ENCODE measurements around the gene GAREM1. TPM values are rescaled to one million over a fixed set of nuclear protein-coding genes. Genes with fewer than 3 reads are reported as not detected.
"Not testable (repeated sequence)": the region's sequence is repeated elsewhere in the genome, so short reads cannot be mapped to it uniquely, and the experiment has no call there.

GAREM1 gene
- total RNA-seq, 1 experiment from 2014 or later = 5.1 TPM

DNA sequence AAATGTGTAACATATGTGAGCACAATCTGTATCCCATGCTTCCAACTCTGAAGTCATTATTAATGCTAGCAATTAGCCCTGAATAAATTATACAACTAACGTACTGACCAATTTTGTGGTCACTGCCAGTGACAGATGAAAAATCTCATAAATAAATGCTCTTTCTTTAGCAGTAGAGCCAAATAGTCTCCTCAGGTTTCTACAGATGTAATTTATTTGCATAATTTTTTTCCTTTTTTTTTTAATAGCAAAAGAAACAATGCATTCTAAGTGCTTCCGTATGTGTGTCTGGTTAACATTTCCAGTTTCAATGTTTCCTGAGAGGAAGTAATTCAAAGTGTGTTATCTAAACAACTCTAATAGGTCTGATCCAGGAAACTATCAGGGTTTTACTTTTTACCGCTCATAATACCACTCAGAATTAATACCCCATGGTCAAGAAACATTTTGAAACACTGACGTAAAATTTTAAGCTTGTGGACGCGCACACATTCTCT is 172.5 kb downstream of the GAREM1 start:
- H3K27ac ChIP-seq = no peak overlapping the region
- no peaks in the 10 kb centered on the region for H3K27me3 ChIP-seq
- no peak for DNase-seq
- no peaks in the 10 kb centered on the region for H3K9me3 ChIP-seq (replicated peaks)
- H3K36me3 ChIP-seq = no peaks in the 10 kb centered on the region
- H3K4me1 ChIP-seq = no peaks in the 10 kb centered on the region
- no peak overlapping the region for H3K4me3 ChIP-seq

DNA sequence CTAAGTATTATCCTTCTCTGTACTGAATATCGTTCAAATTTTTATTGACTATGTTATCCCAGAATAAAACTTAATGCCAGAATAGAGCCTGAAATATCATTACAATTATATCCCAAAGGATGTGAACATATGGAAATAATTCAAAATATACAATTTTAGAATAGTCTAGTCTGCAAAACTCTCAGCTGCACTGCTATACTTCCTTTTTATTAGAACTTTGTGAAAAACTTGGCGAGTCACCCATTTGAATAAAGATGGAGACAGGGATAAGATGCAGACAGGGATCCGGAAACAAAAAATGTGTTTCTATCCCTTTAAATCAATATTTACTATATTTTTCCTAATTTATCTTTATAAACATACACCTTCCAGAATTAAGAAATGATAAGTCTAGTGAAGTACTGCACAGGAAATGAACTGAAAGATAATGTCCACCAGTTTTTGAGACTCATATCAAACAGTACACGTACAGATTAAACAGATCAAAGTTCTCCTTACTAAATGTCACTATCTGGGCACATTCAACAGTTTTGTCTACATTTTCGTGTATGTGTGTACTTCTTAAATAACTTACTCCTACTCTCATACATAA is 173.0 kb downstream of the GAREM1 start:
- no peaks in the 10 kb centered on the region for H3K9me3 ChIP-seq (replicated peaks)
- no peaks in the 10 kb centered on the region for H3K36me3 ChIP-seq
- H3K27ac ChIP-seq = no peak overlapping the region
- no peaks in the 10 kb centered on the region for H3K4me1 ChIP-seq
- DNase-seq = no peak
- no peak overlapping the region for H3K4me3 ChIP-seq
- H3K27me3 ChIP-seq = no peaks in the 10 kb centered on the region

DNA sequence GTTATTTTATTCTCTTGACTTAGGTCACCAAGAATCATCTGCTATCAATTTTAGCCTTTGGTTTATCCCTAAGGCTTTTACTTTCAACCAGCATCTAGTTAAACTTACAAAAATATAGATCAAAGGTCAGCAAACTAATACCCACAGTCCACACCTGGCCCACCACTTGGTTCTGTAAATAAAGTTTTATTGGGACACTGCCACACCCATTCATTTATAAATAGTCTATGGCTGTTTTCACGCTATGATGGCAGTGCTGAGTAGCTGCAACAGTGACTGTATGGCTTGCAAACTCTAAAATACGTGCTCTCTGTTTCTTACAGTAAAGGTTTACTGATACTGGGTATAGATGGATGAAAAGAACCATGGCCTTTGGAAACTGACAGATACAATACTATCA is 173.8 kb downstream of the GAREM1 start:
- Histone ChIP-seq H3K27ac (no peak overlapping the region), H3K36me3 (no peaks in the 10 kb centered on the region), H3K9me3 (replicated peaks) (no peaks in the 10 kb centered on the region), H3K4me3 (no peak overlapping the region), H3K27me3 (no peaks in the 10 kb centered on the region), H3K4me1 (no peaks in the 10 kb centered on the region)
- no peak for DNase-seq

DNA sequence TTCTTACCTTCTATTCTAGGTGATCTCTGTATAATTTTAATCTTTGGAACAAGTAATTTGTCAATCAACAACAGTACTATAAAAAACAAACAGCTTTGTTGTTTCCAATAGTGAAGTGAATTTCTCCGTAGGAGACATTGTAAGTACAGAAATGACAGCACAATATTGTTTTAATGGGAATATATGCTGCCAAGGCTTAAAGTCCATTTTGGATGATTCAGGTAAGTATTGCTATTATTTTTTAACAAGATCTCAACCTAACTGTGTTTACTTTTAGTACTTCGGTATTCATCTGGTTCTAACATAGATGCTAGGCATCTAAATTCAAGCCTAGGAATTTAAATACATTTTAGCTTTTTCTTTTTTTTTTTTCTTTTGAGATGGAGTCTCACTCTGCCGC is 175.1 kb downstream of the GAREM1 start:
- no peaks in the 10 kb centered on the region for H3K27me3 ChIP-seq
- H3K4me1 ChIP-seq = no peaks in the 10 kb centered on the region
- H3K27ac ChIP-seq = no peak overlapping the region
- no peak for DNase-seq
- no peak overlapping the region for H3K4me3 ChIP-seq
- H3K9me3 ChIP-seq (replicated peaks) = no peaks in the 10 kb centered on the region
- H3K36me3 ChIP-seq = no peaks in the 10 kb centered on the region

DNA sequence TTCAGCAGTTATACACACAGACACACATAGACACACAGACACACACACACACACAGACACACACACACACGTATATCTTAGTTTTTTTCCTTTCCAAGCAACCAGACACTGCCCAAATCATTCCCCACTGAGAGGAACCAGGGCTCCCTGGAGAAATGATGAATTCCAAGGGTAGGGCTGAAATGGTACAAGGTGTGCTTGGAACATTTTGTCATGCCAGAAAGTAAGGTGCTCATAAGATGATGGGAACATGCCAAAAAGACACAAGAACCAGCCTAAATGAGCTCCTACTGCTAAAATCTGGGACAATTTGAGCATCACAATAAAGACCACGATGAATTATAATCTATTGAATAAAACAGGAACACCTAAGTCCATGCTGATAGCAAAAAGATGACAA is 177.6 kb downstream of the GAREM1 start:
- Histone ChIP-seq H3K27me3 (no peaks in the 10 kb centered on the region), H3K4me1 (no peaks in the 10 kb centered on the region), H3K4me3 (no peak overlapping the region), H3K27ac (no peak overlapping the region), H3K9me3 (replicated peaks) (no peaks in the 10 kb centered on the region), H3K36me3 (no peaks in the 10 kb centered on the region)
- no peak for DNase-seq

DNA sequence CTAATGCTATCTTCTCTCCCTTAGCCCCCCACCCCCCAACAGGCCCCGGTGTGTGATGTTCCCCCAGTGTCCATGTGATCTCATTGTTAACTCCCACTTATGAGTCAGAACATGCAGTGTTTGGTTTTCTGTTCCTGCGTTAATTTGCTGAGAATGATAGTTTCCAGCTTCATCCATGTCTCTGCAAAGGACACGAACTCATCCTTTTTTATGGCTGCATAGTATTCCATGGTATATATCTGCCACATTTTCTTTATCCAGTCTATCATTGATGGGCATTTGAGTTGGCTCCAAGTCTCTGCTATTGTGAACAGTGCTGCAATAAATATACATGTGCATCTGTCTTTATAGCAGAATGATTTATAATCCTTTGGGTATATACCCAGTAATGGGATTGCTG is 179.1 kb downstream of the GAREM1 start:
- not testable (repeated sequence) for H3K27me3 ChIP-seq; H3K9me3 ChIP-seq (replicated peaks); H3K4me1 ChIP-seq; DNase-seq; H3K27ac ChIP-seq; H3K4me3 ChIP-seq; H3K36me3 ChIP-seq

DNA sequence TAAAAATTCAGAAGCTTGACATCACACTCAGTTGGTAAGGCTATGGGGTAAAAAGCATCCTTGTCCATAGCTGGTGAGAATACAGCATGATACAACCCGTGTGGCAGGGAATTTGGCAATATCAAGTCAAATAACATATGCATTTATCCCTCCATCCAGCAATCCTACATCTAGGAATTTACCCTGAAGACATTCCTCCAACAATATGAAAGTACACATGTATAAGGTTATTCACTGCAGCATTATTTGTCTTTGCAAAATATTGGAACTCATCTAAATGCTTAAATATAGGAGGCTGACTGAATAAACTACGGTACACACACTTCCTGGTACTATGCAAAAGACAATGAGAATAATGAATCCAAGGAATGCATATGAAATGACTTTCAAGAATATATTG is 179.9 kb downstream of the GAREM1 start:
- Histone ChIP-seq H3K27me3 (no peaks in the 10 kb centered on the region), H3K27ac (no peak overlapping the region), H3K4me3 (no peak overlapping the region), H3K9me3 (replicated peaks) (no peaks in the 10 kb centered on the region), H3K36me3 (no peaks in the 10 kb centered on the region), H3K4me1 (no peaks in the 10 kb centered on the region)
- DNase-seq = no peak

DNA sequence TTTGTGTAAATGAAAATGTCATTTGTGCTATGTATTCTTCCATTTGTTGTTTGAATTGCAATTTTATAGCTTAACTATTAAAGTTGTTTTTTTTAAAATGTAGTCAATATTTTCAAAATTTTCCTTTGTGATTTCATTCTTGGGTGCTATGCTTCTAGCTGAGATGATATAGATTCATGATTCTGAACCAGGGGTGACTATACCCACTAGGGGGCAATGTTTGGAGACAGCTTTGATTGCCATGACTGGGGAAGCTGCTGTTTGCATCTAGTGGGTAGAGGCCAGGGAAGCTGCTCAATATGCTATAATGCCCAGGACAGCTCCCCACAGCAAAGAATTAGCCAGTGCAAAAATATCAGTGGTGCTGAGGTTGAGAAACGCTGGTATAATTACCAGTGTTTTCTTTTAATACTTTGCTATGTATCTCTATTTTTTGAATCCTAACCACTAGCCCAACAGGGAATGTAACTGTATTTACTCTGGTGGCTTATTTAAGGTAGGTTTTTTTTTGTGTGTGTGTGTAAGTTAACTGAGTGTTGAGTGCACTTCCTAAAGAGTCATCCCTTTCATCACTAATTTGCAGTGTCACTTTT is 181.1 kb downstream of the GAREM1 start:
- Histone ChIP-seq H3K4me1 (no peaks in the 10 kb centered on the region), H3K27ac (no peak overlapping the region), H3K36me3 (no peaks in the 10 kb centered on the region), H3K4me3 (no peak overlapping the region), H3K9me3 (replicated peaks) (no peaks in the 10 kb centered on the region), H3K27me3 (no peaks in the 10 kb centered on the region)
- peak; percentile 36 to 76 for DNase-seq

DNA sequence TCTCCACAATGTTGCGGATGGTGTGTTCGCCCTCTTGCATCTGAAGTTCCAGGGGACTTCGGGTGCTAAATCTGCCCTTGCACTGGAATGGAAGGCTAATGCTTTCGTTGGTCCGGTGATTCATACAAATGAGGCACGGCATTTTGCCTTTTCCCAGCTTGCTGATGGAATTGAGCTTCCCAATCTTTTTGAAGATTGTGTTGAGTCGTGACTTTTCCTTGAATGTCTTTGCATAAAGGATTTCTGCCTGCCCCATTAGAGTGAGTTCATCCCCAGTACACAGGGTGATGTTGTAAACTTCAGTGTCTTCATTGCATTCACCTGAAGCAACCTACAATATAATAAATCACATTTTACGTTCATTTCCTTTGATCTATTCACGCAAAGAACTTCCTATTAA is 182.8 kb downstream of the GAREM1 start:
- H3K27me3 ChIP-seq = no peaks in the 10 kb centered on the region
- no peaks in the 10 kb centered on the region for H3K9me3 ChIP-seq (replicated peaks)
- H3K4me3 ChIP-seq = no peak overlapping the region
- no peaks in the 10 kb centered on the region for H3K4me1 ChIP-seq
- no peak for DNase-seq
- no peak overlapping the region for H3K27ac ChIP-seq
- H3K36me3 ChIP-seq = no peaks in the 10 kb centered on the region

DNA sequence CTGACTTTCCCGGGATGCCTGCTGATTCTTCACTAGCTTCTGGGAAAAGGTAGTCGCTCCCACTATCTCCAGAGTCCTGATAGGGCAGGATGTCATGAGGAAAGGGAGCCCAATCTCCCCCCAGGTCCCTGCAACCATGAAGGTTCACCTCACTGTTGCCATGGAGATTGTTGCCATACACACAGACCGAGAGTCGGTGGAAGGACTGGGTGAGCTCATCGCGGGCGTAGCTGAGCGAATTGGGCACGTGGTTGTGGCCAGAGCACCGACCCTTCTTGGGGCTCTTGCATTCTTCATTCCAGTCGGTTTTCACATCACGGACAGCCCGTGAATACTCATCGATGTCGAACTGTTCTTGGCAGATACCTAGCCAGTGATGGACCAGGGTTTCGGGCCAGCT is 183.4 kb downstream of the GAREM1 start:
- Histone ChIP-seq H3K36me3 (no peaks in the 10 kb centered on the region), H3K27ac (no peak overlapping the region), H3K27me3 (no peaks in the 10 kb centered on the region), H3K9me3 (replicated peaks) (no peaks in the 10 kb centered on the region), H3K4me1 (no peaks in the 10 kb centered on the region), H3K4me3 (no peak overlapping the region)
- no peak for DNase-seq

DNA sequence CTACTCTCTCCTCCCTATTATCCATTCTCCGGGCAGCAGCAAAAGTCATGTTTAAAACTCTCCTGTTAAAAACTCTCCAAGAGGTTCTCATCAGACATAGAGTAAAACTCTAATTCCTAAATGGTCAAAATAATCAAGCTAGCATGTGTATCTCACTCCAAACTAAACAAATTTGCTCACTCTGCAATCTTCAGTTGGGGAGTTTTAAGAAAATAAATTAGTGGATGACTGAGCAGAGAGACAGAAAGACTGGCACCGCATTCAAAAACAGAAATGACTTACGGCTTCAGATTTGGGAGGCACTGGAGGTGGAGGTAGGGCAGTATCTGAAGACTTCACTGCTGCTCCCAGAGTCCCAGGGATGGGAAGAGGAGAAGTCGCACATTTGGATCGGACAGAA is 183.9 kb downstream of the GAREM1 start:
- H3K4me1 ChIP-seq = no peaks in the 10 kb centered on the region
- H3K4me3 ChIP-seq = no peak overlapping the region
- H3K9me3 ChIP-seq (replicated peaks) = no peaks in the 10 kb centered on the region
- H3K27ac ChIP-seq = no peak overlapping the region
- no peaks in the 10 kb centered on the region for H3K27me3 ChIP-seq
- no peak for DNase-seq
- H3K36me3 ChIP-seq = no peaks in the 10 kb centered on the region

DNA sequence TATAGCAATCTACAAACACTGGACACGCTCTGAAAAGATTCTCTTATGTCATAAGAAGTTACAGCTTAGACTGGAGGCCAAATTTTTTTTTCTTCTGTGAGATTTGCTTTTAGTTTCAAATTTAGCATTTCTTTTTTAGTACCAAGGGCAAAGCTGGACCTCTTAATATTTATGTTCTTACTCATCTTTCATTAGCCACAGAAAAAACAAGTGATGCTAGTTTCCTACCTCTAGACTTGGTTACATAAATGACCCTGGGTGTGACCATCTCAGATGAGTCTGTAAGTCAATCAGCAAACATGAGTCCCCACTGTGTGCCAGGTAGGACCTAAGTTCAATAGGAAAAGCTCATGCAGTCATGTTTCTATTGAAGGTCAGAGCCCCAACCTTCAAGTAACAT is 186.4 kb downstream of the GAREM1 start:
- DNase-seq = no peak
- Histone ChIP-seq H3K9me3 (replicated peaks) (no peaks in the 10 kb centered on the region), H3K27ac (no peak overlapping the region), H3K27me3 (no peaks in the 10 kb centered on the region), H3K4me1 (no peaks in the 10 kb centered on the region), H3K4me3 (no peak overlapping the region), H3K36me3 (no peaks in the 10 kb centered on the region)

DNA sequence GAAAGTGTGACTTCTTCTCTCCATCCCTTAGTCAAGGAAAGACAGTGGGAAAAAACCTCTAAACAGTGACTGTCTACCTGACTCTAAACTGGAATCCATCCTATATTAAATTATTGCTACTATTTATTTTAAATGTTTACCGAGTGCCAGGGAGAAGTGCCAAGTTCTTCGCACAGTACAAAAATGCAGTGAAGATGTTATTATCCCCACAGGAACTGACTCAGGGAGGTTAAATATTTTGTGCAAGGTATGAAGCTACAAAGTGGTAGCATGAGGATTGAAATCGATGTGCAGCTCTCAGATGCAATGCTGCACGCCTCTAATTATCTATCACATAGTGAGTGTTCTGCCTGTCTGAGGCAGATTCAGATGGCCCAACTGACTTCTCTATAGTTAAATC is 189.8 kb downstream of the GAREM1 start:
- no peak for DNase-seq
- Histone ChIP-seq H3K36me3 (no peaks in the 10 kb centered on the region), H3K9me3 (replicated peaks) (no peaks in the 10 kb centered on the region), H3K4me3 (no peak overlapping the region), H3K4me1 (no peaks in the 10 kb centered on the region), H3K27ac (no peak overlapping the region), H3K27me3 (no peaks in the 10 kb centered on the region)

DNA sequence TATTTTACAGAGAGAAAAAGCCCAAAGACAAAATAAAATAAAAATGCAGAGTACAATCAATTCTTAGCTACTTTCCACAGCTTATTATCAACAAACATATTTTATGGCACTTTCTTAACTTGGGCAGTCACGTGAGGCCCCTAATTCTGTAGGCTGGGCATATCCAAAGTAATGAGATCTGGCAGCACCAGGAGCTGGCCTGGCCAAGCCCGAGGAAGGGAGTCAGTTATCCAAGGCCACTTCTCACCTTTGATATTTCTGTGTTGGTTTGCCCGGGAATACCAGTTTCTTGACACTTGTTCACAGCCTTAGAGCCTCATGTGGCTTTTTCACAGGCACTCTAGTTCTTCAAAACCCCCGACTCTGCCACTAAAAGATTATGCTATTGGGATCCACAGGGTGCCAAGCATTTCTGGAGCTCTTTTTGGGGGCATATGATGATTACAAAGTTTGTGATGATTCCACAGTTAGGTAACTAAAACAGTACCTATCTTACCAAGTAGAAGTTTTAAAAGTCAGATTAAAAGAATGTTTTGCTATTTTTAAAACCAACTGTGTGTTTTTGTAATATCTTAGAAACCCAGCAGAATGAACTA is 190.4 kb downstream of the GAREM1 start:
- no peak for DNase-seq

DNA sequence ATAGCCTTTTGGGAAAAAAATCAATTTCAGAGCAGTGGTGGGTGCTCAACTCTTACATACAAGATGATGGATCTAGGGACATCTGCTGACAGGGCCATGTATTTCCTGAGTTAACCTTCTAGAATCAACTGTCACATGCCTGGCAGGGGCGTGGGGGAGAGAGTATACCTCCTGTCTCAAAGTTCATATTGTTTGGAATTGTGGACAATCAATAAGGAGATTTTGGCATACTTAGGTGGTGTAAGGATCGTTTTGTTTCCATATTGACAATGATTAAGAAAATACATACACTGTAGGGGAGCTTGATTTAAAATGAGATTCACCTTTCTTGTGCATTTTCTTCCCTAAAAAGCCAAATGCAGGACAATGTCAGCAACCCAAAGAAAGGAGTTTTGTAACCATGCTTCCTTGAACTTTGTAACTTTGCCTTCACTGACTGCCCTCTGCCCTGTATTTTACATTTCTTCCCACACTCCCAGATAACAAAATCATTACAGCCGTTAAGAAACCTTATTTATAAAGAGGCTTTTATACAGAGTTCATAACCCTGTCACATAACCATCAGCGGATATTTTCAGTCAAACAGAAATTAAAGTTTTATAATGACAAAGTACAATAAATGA is 192.4 kb downstream of the GAREM1 start:
- no peaks in the 10 kb centered on the region for H3K9me3 ChIP-seq (replicated peaks)
- no peaks in the 10 kb centered on the region for H3K4me1 ChIP-seq
- no peak for DNase-seq
- H3K36me3 ChIP-seq = no peaks in the 10 kb centered on the region
- no peak overlapping the region for H3K27ac ChIP-seq
- no peaks in the 10 kb centered on the region for H3K27me3 ChIP-seq
- H3K4me3 ChIP-seq = no peak overlapping the region

More for the DNA sequence above, 190.4 kb downstream of the GAREM1 start:
- Histone ChIP-seq H3K9me3 (replicated peaks) (no peaks in the 10 kb centered on the region), H3K4me1 (no peaks in the 10 kb centered on the region), H3K27ac (no peak overlapping the region), H3K4me3 (no peak overlapping the region), H3K36me3 (no peaks in the 10 kb centered on the region), H3K27me3 (no peaks in the 10 kb centered on the region)
